CD14-positive monocyte (primary cell): ENCODE measurements around the gene NR6A1. TPM values are rescaled to one million over a fixed set of nuclear protein-coding genes. Genes with fewer than 3 reads are reported as not detected.

Experiments used
- DNase-seq, 3 donors: peaks; one replicate each; pipeline ENCODE4 v3.0.0-alpha.2; 2011 to 2022
- H2AFZ ChIP-seq: 2 replicates; pipeline ENCODE4 v1.6.0; 2012; ENCODE audit warnings: mild to moderate bottlenecking, low read depth, low read length, inconsistent platforms; ENCODE audit not compliant: insufficient read depth, poor library complexity, severe bottlenecking
- H3K27ac ChIP-seq, 2 donors: 1 replicate in 1 of 2; 2 replicates in 1 of 2; pipeline ENCODE4 v1.5.1; 2012 to 2013; ENCODE audit warnings: low read length in 2 of 2, control low read depth in 1 of 2, inconsistent platforms in 1 of 2, low read depth in 1 of 2, mild to moderate bottlenecking in 1 of 2
- H3K27me3 ChIP-seq, 2 donors: one replicate each; pipeline versions ENCODE4 v1.6.0 to v1.6.1; 2011 to 2013; ENCODE audit warnings: low read length in 2 of 2; ENCODE audit not compliant: control insufficient read depth in 2 of 2, insufficient read depth in 2 of 2
- H3K36me3 ChIP-seq, 2 donors: replicated peaks in 1 of 2; 1 replicate in 1 of 2; 2 replicates in 1 of 2; pipeline versions ENCODE4 v1.5.1 to v1.6.1; 2012 to 2013; ENCODE audit warnings: low read length in 2 of 2, control low read depth in 1 of 2, inconsistent platforms in 1 of 2, mild to moderate bottlenecking in 1 of 2; ENCODE audit not compliant: insufficient read depth in 2 of 2, control insufficient read depth in 1 of 2
- H3K4me1 ChIP-seq, 2 donors: 1 replicate in 1 of 2; 2 replicates in 1 of 2; pipeline versions ENCODE4 v1.5.1 to v1.6.1; 2012 to 2013; ENCODE audit warnings: low read length in 2 of 2, control low read depth in 1 of 2, inconsistent platforms in 1 of 2, mild to moderate bottlenecking in 1 of 2, moderate library complexity in 1 of 2; ENCODE audit not compliant: insufficient read depth in 2 of 2, control insufficient read depth in 1 of 2
- H3K4me2 ChIP-seq: replicated peaks from 2 replicates; pipeline ENCODE3; 2012; ENCODE audit warnings: low read length, moderate library complexity, mild to moderate bottlenecking; ENCODE audit not compliant: poor library complexity, severe bottlenecking; ENCODE audit errors: extremely low read depth
- H3K4me3 ChIP-seq, 3 experiments: fragments of 200-600 bp in 1 of 3; sonication (generic) in 1 of 3; replicated peaks in 1 of 3; 1 replicate in 2 of 3; 2 replicates in 1 of 3; pipeline ENCODE4 v1.5.1; 2011 to 2013; ENCODE audit warnings: low read length in 3 of 3, mild to moderate bottlenecking in 3 of 3, control low read depth in 2 of 3, low read depth in 2 of 3, inconsistent platforms in 1 of 3, moderate library complexity in 1 of 3
- H3K79me2 ChIP-seq: 2 replicates; pipeline ENCODE4 v1.6.0; 2012; ENCODE audit warnings: mild to moderate bottlenecking, control low read depth, inconsistent platforms, low read length, moderate library complexity; ENCODE audit not compliant: insufficient read depth
- H3K9ac ChIP-seq: 2 replicates; pipeline ENCODE4 v1.6.0; 2017; ENCODE audit warnings: low read length, mild to moderate bottlenecking; ENCODE audit not compliant: insufficient read depth, poor library complexity, severe bottlenecking
- H3K9me3 ChIP-seq, 2 donors: replicated peaks in 1 of 2; 1 replicate in 1 of 2; 2 replicates in 1 of 2; pipeline versions ENCODE4 v1.5.1 to v1.6.1; 2012 to 2013; ENCODE audit warnings: low read length in 2 of 2, control low read depth in 1 of 2; ENCODE audit not compliant: control insufficient read depth in 1 of 2, insufficient read depth in 1 of 2
- H4K20me1 ChIP-seq: 2 replicates; pipeline ENCODE4 v1.6.0; 2012; ENCODE audit warnings: mild to moderate bottlenecking, low read length, control low read depth, moderate library complexity; ENCODE audit not compliant: insufficient read depth
- H3K27ac Mint-ChIP-seq, 7 donors: one replicate each; pipeline ENCODE4 v1.8.0; 2020; ENCODE audit warnings: mild to moderate bottlenecking in 7 of 7, mixed read lengths in 7 of 7, moderate library complexity in 6 of 7, inconsistent platforms in 2 of 7
- H3K27me3 Mint-ChIP-seq, 3 donors: one replicate each; pipeline ENCODE4 v1.8.0; 2021 to 2022; ENCODE audit warnings: low read depth in 3 of 3, mild to moderate bottlenecking in 3 of 3, mixed read lengths in 3 of 3, moderate library complexity in 3 of 3, inconsistent platforms in 1 of 3
- H3K36me3 Mint-ChIP-seq, 2 donors: one replicate each; pipeline ENCODE4 v1.8.0; 2020; ENCODE audit warnings: mixed read lengths in 2 of 2, inconsistent platforms in 1 of 2, mild to moderate bottlenecking in 1 of 2
- H3K4me1 Mint-ChIP-seq: one replicate; pipeline ENCODE4 v1.8.0; 2020; ENCODE audit warnings: mild to moderate bottlenecking, mixed read lengths
- H3K4me3 Mint-ChIP-seq, 2 donors: one replicate each; pipeline ENCODE4 v1.8.0; 2020; ENCODE audit warnings: mild to moderate bottlenecking in 2 of 2, mixed read lengths in 2 of 2, moderate library complexity in 1 of 2
- H3K9me3 Mint-ChIP-seq, 7 donors: one replicate each; pipeline ENCODE4 v1.8.0; 2020 to 2022; ENCODE audit warnings: mixed read lengths in 7 of 7, mild to moderate bottlenecking in 6 of 7, moderate library complexity in 6 of 7, inconsistent platforms in 2 of 7
- CTCF ChIP-seq: fragments of 200-600 bp; IDR thresholded peaks from one replicate; pipeline ENCODE4 v1.8.0; 2022; ENCODE audit warnings: antibody characterized with exemption, mild to moderate bottlenecking
- WGBS: methylation state at CpG from one replicate; pipeline ENCODE4 v1.1.5; 2013; ENCODE audit warnings: missing lambda C conversion rate; ENCODE audit not compliant: insufficient coverage; 5-methylcytosine and 5-hydroxymethylcytosine counted together
- intact Hi-C, 2 donors: fragments of 100-400 bp; cut with micrococcal nuclease; formaldehyde crosslinking; loops; one replicate each; pipeline versions ENCODE4 v1.15.0 to v1.15.1; 2023
- polyA plus RNA-seq, 3 donors: library from polyadenylated mRNA; depleted of rRNA in 1 of 3; unstranded in 2 of 3; stranded (reverse) in 1 of 3; fragments of 300-500 nt in 2 of 3; fragments of >200 nt in 1 of 3; fragmentation: Illumina TruSeq in 2 of 3; gene quantifications; 1 replicate in 2 of 3; 2 replicates in 1 of 3; pipeline ENCODE4 v1.2.3, GENCODE V29; 2012 to 2021

The NR6A1 gene
- polyA plus RNA-seq, 3 donors: 0.15 to 2.9 (median 0.28) TPM

- Mint-ChIP-seq H3K9me3 (no peaks in the 10 kb centered on the region), H3K36me3 (no peaks in the 10 kb centered on the region), H3K27ac (peak overlapping the region in 1 of 7 donors; percentile 0), H3K4me1 (peaks cover 57% of the 10 kb centered on the region), H3K27me3 (no peaks in the 10 kb centered on the region), H3K4me3 (peak overlapping the region in 1 of 2 donors; percentile 49)
- Histone ChIP-seq H4K20me1 (no peaks in the 10 kb centered on the region), H2AFZ (no peak overlapping the region), H3K4me2 (no peak overlapping the region), H3K4me1 (peaks cover 25 to 50% of the 10 kb centered on the region in 2 donors), H3K9ac (no peak overlapping the region), H3K79me2 (peaks cover 21% of the 10 kb centered on the region), H3K27me3 (no peaks in the 10 kb centered on the region), H3K4me3 (no peak overlapping the region), H3K36me3 (no peaks in the 10 kb centered on the region), H3K27ac (no peak overlapping the region), H3K9me3 (no peaks in the 10 kb centered on the region)
- intact Hi-C loops: no loop called here
- peak; percentile 16 for TF ChIP-seq CTCF
- DNase-seq: no peak
- 39% methylated on average over 3 of the region's 4 CpGs for WGBS
Observed at GRCh38 chr9:124754289-124754688, 16.8 kb downstream of the NR6A1 start.

DNA sequence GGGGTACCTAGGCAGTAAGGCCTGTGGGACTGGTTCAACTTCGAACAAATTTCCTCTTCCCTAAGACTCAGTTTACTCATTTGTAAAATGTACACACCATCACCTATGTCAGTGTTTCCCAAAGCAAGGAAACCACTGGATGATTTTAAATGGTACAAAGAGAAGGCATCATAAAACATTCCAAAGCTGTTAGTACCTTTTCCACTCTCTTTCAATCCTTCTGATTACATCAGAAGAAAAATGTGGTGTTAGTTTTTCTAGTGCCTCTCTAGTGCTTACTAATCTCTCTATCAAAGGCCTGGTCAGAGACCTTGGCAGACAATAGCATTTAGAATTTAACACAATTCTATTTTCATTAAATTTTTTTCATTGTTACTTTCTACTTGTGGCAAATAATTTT is 18.1 kb downstream of the NR6A1 start:
- H3K9me3 ChIP-seq: no peaks in the 10 kb centered on the region
- H3K4me3 ChIP-seq: no peak overlapping the region
- Mint-ChIP-seq H3K9me3 (no peaks in the 10 kb centered on the region), H3K36me3 (no peaks in the 10 kb centered on the region), H3K27me3 (no peaks in the 10 kb centered on the region), H3K27ac (no peak overlapping the region), H3K4me1 (peaks cover 46% of the 10 kb centered on the region), H3K4me3 (no peak overlapping the region)
- no peaks in the 10 kb centered on the region for H4K20me1 ChIP-seq
- no CpG with 5 or more reads among the region's 1 CpG for WGBS
- peaks cover 16 to 39% of the 10 kb centered on the region in 2 donors for H3K4me1 ChIP-seq
- no peak overlapping the region for H2AFZ ChIP-seq
- H3K27me3 ChIP-seq: no peaks in the 10 kb centered on the region
- no peak overlapping the region for H3K27ac ChIP-seq
- DNase-seq: no peak
- peaks cover 18% of the 10 kb centered on the region for H3K79me2 ChIP-seq
- H3K4me2 ChIP-seq: no peak overlapping the region
- no peak for TF ChIP-seq CTCF
- H3K36me3 ChIP-seq: no peaks in the 10 kb centered on the region
- no peak overlapping the region for H3K9ac ChIP-seq
- intact Hi-C loops: no loop called here
